HCT116 (cell line): ENCODE measurements around the gene SLC36A2.

ENCODE experiments used
- CTCF ChIP-seq, 3 experiments: fragments of 200-600 bp in 1 of 3; sonication (generic) in 1 of 3; IDR thresholded peaks in 2 of 3; conservative IDR thresholded peaks in 1 of 3; 2 replicates each; pipeline ENCODE4 v1.5.1; 2012 to 2017; ENCODE audit warnings: low read depth in 2 of 3, low read length in 2 of 3, antibody characterized with exemption in 1 of 3, borderline replicate concordance in 1 of 3, control low read depth in 1 of 3, mild to moderate bottlenecking in 1 of 3, mixed read lengths in 1 of 3, mixed run types in 1 of 3, moderate library complexity in 1 of 3; ENCODE audit not compliant: insufficient read depth in 1 of 3
- POLR2AphosphoS5 ChIP-seq: IDR thresholded peaks from 2 replicates; pipeline ENCODE4 v1.6.1; 2011; ENCODE audit warnings: mild to moderate bottlenecking, low read depth, low read length, moderate library complexity
- SIN3A ChIP-seq: IDR thresholded peaks from 2 replicates; pipeline ENCODE4 v1.6.1; 2012; ENCODE audit warnings: low read depth

- TF ChIP-seq POLR2AphosphoS5: no peak
- TF ChIP-seq CTCF (IDR thresholded peaks at IDR 0.05 in 2 of 3, conservative IDR thresholded peaks at IDR 0.05 in 1 of 3; ENCODE audit: borderline replicate concordance in 1 of 3, insufficient read depth in 1 of 3, low read depth in 2 of 3, low read length in 2 of 3): no peak
- TF ChIP-seq SIN3A: no peak
Measured at GRCh38 chr5:151286246-151286645, 61.1 kb downstream of the SLC36A2 start.
